HG03439 (cell line): ENCODE measurements around the gene PFDN1.
A peak's percentile ranks its signal among the peaks of the same experiment; 100 is the strongest.
"Not testable (repeated sequence)": the region's sequence is repeated elsewhere in the genome, so short reads cannot be mapped to it uniquely, and the experiment has no call there.

Experiments
- ATAC-seq: cut with Tn5 transposase; IDR thresholded peaks from one replicate; pipeline ENCODE4 v1.9.1; 2021; ENCODE audit warnings: mild to moderate bottlenecking, moderate library complexity; ENCODE audit not compliant: unreplicated experiment

The PFDN1 gene

DNA sequence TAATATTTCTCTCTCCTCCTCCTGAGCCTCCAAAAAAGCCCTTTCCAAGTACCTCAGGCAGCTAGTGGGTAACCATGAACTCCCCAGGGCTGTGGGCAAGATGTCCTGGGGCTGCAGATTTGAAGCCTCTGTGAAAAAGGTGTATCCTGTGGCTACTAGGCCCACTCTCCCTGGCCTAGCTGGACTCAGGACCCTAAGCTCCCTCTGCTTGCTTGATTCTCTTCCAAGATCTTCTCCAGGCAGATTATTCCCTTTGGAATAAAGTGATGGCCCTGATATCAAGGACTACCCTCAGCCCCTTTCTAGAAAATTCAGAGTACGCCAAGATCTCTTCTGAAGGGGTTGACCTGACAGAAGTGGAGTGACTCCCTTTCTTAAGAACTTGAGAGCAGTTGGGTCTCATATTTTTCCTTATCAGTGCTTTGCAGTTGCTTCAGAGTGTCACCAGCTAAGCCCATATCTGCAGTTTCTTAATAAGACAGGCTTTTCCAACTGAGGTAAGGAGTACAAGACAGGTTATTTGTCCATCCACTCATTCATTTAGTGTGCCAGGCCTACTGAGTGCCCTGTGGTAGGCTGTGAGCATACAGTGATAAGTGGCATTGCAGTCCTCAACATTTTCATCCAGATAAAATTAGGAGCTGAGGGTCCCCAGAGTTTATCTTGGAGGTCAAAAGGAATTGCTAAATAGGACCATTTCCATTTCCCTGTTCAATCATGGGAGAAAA is 85.4 kb downstream of the PFDN1 start:
- ATAC-seq = no peak

DNA sequence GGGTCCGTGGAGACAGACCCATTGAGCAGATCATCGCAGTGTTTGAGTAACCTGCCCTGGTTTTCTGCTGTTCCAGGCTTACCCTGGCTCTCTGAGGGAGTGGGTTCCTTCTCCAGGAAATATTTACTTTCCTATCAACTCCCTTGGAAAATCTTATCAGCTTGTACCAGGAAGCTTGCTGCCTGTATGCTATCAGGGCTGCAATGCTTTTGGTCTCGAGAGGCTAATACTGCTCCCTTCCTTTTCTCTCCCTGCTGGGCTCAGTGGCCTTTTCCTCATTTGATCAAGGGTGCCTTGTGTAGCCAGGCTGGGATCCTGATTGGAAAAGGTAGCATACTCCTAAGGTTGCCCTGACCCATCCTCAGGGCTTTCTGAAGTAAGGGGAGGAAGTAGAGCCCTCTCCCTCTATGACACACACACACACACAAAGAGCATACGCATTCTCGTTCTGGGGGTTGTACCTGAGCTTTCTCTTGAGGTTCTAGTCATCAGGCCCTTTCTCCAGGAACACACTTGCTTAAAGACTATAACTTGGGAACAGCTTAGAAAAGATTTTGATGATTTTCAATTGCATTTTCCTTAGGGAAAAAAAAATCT is 86.3 kb downstream of the PFDN1 start:
- ATAC-seq = no peak

DNA sequence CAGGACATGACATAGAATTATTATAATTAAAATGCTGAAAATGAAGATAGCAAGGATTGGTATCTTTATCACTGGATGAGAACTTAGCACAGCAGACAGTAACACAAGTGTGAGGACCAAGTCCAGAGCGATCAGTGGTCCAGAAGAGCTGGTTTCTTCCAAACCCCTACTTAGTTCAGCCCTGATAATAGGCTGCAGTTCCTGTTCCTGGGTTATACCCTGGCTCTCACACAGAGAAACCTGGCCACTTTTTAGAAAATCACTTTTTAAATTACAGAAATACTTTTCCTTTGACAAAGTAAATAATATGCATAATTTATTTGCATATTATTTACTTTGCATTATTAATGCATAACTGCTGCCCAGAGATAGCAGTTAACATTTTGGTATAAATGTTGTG is 87.6 kb downstream of the PFDN1 start:
- no peak for ATAC-seq

DNA sequence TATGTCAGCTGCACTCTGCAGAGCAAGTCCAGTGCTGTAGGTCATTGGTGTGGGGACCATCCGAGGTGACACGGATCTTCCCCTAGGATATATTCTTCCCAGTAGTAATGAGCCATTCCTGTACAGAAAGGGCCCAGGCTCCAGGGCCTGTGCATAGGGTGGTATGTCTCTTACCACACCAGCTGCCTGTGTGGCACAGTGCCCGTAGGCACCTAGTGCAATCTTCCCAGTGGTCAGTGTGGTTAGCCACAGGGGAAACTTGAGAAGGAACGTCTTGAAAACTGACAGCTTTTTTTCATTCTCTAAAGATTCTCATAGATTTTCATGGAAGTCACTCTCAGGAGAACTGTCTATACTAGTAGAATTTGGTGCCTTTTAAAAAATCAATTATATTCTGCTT is 88.1 kb downstream of the PFDN1 start:
- no peak for ATAC-seq

DNA sequence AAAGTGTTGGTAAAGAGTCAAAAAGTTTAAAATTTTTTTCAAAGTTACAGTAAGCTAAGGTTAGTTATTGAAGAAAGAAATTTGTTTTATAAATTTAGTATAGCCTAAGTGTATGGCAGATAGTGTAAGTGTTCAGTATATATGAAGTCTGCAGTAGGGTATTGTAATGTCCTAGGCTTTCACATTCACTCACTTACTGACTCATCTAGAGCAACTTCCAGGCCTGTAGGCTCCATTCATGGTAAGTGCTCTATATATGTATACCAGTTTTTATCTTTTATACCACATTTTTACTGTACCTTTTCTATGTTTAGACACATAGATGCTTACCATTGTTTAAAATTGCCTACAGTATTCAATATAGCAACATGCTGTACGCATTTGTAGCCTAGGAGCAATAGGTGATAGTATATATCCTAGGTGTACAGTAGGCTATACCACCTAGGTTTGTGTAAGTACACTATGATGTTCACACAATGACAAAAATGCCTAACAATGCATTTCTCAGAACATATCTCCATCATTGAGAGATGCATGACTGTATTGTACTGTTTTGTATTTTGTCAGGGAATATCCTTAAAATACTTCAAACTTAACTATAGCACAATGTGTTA is 89.4 kb downstream of the PFDN1 start:
- peak; percentile 76 for ATAC-seq

DNA sequence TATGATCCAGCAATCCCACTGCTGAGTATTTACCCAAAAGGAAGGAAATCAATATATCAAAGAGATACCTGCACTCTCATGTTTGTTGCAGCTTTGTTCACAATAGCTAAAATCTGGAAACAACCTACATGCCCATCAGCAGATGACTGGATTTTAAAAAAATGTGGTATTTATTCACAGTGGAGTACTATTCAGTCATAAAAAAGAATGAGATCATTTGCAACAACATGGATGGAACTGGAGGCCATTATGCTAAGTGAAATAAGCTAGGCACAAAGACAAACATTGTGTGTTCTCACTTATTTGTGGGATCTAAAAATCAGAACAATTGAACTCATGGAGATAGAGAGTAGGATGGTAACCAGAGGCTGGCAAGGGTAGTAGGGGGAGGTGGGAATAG is 94.8 kb downstream of the PFDN1 start:
- ATAC-seq = no peak

DNA sequence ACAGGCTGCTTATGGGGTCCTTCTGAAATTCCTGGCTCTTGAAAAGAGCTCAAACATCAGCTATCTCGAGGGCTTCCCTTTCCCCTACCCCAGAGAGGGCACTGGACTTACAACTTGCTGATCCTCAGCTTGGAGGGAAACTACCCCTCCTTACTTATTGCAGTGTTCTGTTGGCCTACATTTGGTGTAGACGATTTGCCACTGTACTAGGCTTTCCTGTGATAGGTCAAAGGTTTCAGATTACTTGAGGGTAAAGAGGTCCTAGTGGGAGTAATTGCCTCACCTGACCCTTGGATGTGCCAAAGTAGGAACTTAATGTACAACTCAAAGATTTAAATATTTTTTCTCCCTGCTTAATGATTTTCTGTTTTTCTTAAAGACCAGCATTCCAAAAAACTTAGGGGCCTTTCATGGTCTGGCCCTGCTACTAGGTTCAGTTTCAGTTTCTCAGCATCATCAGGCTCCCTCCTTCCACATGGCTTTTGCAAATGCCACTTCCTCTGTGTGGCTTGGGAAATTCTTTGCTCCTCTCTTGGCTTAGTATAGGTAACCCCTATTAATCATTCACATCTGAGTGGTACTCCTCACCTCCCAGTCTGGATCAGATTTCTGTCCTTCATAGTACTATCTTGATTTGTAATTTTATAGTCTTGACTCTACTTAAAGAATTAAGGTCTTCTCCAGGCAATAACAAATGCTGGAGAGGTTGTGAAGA is 95.5 kb downstream of the PFDN1 start:
- ATAC-seq = no peak

DNA sequence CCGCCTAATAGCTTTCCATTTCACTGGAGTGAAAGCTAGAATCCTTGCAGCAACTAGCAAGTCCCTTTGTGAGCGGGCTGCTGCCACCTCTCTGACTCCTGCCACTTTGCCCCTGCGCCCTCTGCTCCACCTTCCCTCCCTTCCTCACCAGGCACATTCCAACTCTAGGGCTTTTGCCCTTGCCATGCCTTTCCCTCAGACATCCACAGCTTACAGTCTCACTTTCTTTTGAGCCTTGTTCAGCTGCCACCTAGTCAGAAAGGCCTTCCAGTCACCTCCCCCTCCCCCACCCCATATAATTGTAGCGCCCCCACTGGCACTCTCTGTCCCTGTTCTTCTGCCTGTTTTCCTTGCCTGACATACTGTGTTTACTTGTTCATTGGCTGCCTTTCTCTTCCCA is 96.9 kb downstream of the PFDN1 start:
- no peak for ATAC-seq

DNA sequence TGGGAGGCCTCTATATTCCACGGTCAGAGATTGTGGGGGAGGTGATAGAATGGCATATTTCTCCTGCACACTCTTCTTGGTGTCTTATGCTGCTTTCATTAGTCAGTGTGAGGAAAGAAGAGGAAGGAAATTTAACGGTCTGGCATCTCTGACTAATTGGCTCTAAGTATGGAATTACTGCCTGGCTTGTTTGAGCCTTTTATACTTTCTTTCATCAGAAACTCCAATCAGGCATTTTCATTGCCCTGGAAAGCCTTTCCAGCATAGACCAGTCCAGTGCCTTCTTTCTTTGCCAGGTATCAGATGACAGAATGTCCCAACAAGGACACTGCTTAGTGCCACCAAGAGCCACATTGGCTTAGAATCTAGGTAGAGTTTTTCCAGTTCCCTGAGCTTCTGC is 97.7 kb downstream of the PFDN1 start:
- no peak for ATAC-seq

DNA sequence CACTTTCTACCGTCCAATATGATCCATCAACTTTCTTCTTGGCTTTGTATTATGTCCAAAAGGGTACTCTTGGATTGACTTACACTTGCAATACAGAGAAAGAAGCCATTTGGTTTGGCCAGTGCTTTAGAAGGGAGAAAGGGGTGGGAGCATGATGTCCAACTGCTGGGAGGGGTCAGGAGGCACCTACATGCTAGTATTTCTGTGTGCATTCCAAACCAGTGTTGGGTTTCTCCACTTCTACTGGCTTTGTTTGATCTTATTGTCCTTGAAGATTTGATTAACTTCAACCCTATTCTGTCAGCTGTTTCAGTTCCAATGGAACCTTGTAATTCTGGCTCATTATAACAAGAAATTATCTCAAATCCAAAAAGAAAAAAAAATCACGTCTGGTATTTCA is 100.3 kb downstream of the PFDN1 start:
- ATAC-seq = no peak

DNA sequence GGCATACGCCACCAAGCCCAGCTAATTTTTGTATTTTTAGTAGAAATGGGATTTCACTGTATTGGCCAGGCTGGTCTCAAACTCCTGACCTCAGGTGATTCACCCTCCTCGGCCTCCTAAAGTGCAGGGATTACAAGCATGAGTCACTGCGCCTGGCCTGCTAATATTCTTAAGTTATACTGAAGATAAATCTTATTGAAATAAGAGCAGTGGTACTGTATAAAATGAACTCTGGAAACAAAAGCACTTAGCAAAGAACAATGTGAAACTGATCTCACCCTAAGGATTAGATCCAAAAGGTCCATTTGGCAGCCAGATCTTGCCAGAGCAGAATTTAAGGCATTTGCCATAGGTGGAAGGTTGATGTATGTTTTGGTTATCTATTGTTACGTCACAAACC is 100.8 kb downstream of the PFDN1 start:
- ATAC-seq = no peak

DNA sequence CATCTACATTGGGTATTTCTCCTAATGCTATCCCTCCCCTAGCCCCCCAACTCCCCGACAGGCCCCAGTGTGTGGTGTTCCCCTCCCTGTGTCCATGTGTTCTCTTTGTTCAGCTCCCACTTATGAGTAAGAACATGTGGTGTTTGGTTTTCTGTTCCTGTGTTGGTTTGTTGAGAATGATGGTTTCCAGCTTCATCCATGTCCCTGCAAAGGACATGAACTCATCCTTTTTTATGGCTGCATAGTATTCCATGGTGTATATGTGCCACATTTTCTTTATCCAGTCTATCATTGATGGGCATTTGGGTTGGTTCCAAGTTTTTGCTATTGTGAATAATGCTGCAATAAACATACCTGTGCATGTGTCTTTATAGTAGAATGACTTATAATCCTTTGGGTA is 104.0 kb downstream of the PFDN1 start:
- ATAC-seq = not testable (repeated sequence)

DNA sequence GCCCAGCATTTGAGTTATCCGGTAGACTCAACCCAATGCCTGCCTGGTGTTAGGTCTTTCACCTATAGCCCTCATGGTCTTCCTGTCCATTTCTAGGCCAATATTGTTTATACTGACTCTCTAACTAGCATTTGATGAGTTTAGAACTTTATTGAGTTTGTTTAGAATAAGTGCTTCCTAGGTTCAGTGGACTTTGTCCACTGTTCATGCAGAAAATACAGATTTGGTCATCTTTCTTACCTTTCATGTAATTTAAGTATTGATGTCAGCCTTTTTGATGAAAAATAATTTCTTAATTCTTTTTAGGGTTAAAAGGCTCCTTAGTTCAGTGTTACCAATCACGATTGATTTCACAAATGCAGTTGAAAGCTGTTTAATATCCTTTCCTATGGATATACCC is 105.9 kb downstream of the PFDN1 start:
- no peak for ATAC-seq

DNA sequence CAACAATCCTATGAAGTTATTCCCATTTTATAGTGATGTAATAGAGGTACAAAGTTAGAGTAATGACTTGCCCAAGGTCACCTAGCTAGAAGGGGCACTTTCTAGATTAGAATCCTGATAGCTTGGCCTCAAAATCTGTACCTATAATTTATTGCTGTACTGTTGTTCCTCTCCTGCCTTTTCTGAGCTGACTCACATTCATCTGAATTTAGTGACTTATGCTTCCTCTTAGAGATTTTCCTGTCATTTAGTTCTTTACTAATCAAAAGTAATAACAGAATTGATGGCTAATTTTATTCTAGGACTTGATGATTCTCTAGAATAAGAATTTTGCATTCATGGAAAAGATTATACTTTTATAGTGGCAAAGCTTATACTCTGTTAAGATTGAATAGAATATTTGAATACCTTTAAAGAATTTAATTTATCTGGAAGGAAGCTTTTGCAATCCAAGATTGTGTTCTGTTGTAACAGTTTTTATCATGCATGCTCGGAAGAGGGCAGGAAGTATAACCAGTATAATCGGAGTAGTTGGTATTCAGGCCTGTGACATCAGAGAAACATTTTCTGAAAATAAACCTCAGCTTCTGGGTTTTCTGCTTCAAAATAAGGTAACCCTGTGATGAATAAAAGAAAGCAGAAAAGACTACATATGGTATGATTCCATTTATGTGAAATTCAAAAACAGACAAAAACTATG is 106.6 kb downstream of the PFDN1 start:
- ATAC-seq = no peak
